ENCODE measurements around the gene ING4. TPM values are rescaled to one million over a fixed set of nuclear protein-coding genes. Genes with fewer than 3 reads are reported as not detected.
A peak's percentile ranks its signal among the peaks of the same experiment; 100 is the strongest.

ING4 gene
- total and polyA plus RNA-seq, 2 of the 13 experiments (the other 11 are each of a cell fraction or from before 2014, with no cell fraction given) = 14.4 to 32.4 TPM

GRCh38 chr12:6626654-6627283 lies 36.1 kb downstream of the ING4 start:
- WGBS (ENCODE audit: low lambda C conversion rate) = 35% methylated on average over 8 of the region's 8 CpGs
- TF ChIP-seq ZNF350 (CRISPR knock-in tag; IDR thresholded peaks at IDR 0.05; ENCODE audit: borderline replicate concordance, low read depth) (no peak), KLF12 (CRISPR knock-in tag; IDR thresholded peaks at IDR 0.05; ENCODE audit: borderline replicate concordance) (no peak), HNF4G (IDR thresholded peaks at IDR 0.05; ENCODE audit: borderline replicate concordance, low read depth, low read length) (0 out of 2 replicates have a peak, but pooled peaks have one; percentile 8), HNF4G (CRISPR knock-in tag; IDR thresholded peaks at IDR 0.05; ENCODE audit: borderline replicate concordance, low read depth) (no peak), NFATC3 (CRISPR knock-in tag; IDR thresholded peaks at IDR 0.05) (no peak), HOXA3 (CRISPR knock-in tag; IDR thresholded peaks at IDR 0.05) (peak; percentile 19; the same call in 1 of the 2 replicates), SP5 (CRISPR knock-in tag; IDR thresholded peaks at IDR 0.05; ENCODE audit: borderline replicate concordance, low read depth) (peak; percentile 72), ETV5 (CRISPR knock-in tag; IDR thresholded peaks at IDR 0.05; ENCODE audit: borderline replicate concordance) (peak; percentile 26; the same call in 1 of the 2 replicates)
- TF ChIP-seq, protein P1, sequence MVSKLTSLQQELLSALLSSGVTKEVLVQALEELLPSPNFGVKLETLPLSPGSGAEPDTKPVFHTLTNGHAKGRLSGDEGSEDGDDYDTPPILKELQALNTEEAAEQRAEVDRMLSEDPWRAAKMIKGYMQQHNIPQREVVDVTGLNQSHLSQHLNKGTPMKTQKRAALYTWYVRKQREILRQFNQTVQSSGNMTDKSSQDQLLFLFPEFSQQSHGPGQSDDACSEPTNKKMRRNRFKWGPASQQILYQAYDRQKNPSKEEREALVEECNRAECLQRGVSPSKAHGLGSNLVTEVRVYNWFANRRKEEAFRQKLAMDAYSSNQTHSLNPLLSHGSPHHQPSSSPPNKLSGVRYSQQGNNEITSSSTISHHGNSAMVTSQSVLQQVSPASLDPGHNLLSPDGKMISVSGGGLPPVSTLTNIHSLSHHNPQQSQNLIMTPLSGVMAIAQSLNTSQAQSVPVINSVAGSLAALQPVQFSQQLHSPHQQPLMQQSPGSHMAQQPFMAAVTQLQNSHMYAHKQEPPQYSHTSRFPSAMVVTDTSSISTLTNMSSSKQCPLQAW (CRISPR knock-in tag; IDR thresholded peaks at IDR 0.05) = no peak
- TF ChIP-seq, protein P2, sequence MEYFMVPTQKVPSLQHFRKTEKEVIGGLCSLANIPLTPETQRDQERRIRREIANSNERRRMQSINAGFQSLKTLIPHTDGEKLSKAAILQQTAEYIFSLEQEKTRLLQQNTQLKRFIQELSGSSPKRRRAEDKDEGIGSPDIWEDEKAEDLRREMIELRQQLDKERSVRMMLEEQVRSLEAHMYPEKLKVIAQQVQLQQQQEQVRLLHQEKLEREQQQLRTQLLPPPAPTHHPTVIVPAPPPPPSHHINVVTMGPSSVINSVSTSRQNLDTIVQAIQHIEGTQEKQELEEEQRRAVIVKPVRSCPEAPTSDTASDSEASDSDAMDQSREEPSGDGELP (IDR thresholded peaks at IDR 0.05; ENCODE audit: borderline replicate concordance, low read depth) = peak; percentile 94
- TF ChIP-seq, protein P3, sequence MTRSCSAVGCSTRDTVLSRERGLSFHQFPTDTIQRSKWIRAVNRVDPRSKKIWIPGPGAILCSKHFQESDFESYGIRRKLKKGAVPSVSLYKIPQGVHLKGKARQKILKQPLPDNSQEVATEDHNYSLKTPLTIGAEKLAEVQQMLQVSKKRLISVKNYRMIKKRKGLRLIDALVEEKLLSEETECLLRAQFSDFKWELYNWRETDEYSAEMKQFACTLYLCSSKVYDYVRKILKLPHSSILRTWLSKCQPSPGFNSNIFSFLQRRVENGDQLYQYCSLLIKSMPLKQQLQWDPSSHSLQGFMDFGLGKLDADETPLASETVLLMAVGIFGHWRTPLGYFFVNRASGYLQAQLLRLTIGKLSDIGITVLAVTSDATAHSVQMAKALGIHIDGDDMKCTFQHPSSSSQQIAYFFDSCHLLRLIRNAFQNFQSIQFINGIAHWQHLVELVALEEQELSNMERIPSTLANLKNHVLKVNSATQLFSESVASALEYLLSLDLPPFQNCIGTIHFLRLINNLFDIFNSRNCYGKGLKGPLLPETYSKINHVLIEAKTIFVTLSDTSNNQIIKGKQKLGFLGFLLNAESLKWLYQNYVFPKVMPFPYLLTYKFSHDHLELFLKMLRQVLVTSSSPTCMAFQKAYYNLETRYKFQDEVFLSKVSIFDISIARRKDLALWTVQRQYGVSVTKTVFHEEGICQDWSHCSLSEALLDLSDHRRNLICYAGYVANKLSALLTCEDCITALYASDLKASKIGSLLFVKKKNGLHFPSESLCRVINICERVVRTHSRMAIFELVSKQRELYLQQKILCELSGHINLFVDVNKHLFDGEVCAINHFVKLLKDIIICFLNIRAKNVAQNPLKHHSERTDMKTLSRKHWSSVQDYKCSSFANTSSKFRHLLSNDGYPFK (CRISPR knock-in tag; IDR thresholded peaks at IDR 0.05; ENCODE audit: borderline replicate concordance) = no peak
- TF ChIP-seq, protein P4, sequence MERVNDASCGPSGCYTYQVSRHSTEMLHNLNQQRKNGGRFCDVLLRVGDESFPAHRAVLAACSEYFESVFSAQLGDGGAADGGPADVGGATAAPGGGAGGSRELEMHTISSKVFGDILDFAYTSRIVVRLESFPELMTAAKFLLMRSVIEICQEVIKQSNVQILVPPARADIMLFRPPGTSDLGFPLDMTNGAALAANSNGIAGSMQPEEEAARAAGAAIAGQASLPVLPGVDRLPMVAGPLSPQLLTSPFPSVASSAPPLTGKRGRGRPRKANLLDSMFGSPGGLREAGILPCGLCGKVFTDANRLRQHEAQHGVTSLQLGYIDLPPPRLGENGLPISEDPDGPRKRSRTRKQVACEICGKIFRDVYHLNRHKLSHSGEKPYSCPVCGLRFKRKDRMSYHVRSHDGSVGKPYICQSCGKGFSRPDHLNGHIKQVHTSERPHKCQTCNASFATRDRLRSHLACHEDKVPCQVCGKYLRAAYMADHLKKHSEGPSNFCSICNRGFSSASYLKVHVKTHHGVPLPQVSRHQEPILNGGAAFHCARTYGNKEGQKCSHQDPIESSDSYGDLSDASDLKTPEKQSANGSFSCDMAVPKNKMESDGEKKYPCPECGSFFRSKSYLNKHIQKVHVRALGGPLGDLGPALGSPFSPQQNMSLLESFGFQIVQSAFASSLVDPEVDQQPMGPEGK (CRISPR knock-in tag; IDR thresholded peaks at IDR 0.05) = peak; percentile 93
- TF ChIP-seq, protein P5, sequence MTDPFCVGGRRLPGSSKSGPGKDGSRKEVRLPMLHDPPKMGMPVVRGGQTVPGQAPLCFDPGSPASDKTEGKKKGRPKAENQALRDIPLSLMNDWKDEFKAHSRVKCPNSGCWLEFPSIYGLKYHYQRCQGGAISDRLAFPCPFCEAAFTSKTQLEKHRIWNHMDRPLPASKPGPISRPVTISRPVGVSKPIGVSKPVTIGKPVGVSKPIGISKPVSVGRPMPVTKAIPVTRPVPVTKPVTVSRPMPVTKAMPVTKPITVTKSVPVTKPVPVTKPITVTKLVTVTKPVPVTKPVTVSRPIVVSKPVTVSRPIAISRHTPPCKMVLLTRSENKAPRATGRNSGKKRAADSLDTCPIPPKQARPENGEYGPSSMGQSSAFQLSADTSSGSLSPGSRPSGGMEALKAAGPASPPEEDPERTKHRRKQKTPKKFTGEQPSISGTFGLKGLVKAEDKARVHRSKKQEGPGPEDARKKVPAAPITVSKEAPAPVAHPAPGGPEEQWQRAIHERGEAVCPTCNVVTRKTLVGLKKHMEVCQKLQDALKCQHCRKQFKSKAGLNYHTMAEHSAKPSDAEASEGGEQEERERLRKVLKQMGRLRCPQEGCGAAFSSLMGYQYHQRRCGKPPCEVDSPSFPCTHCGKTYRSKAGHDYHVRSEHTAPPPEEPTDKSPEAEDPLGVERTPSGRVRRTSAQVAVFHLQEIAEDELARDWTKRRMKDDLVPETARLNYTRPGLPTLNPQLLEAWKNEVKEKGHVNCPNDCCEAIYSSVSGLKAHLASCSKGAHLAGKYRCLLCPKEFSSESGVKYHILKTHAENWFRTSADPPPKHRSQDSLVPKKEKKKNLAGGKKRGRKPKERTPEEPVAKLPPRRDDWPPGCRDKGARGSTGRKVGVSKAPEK (CRISPR knock-in tag; IDR thresholded peaks at IDR 0.05; ENCODE audit: borderline replicate concordance) = no peak

More at GRCh38 chr12:6626654-6627283, 36.1 kb downstream of the ING4 start:
- Histone ChIP-seq H3K9me3 (ENCODE audit: low read length) (no peaks in the 10 kb centered on the region), H3K4me2 (ENCODE audit: low read depth, low read length) (peak overlapping the region; percentile 47), H3K4me1 (ENCODE audit: insufficient read depth, low read length) (peaks cover 38% of the 10 kb centered on the region), H3K9ac (ENCODE audit: insufficient read depth, low read depth, low read length) (no peak overlapping the region), H3K36me3 (replicated peaks in 1 of 2; ENCODE audit: control insufficient read depth in 1 of 2, insufficient read depth in 2 of 2, low read length in 2 of 2) (no peaks in the 10 kb centered on the region), H2AFZ (ENCODE audit: low read length) (no peak overlapping the region), H3K27me3 (ENCODE audit: control insufficient read depth in 1 of 2, insufficient read depth in 2 of 2, low read length in 2 of 2) (no peaks in the 10 kb centered on the region), H3K4me3 (replicated peaks in 1 of 3; ENCODE audit: insufficient read depth in 1 of 3, low read depth in 2 of 3, low read length in 3 of 3) (no peak overlapping the region; a peak in 1 of 6 replicates), H3K79me2 (ENCODE audit: insufficient read depth, low read length) (no peaks in the 10 kb centered on the region), H4K20me1 (ENCODE audit: insufficient read depth, low read length) (no peaks in the 10 kb centered on the region), H3K27ac (ENCODE audit: extremely low read length, insufficient read depth, low read length) (no peak overlapping the region)
- ATAC-seq (peak; percentile 68), DNase-seq (ENCODE audit: low spot score) (no peak), FAIRE-seq (no peak)
- intact Hi-C loops (cut with micrococcal nuclease; ENCODE audit: unreplicated experiment) (no loop called here), in situ Hi-C loops (cut with HindIII; ENCODE audit: extremely low pct_ligation_motif_present, low pct_unique_long_range_greater_than_20kb) (no loop called here)
- ChIA-PET CTCF (ENCODE audit: low intra/inter-chr PET ratio, low total read pairs) (no interaction called here), POLR2A (no interaction called here)
- BruUV-seq (replicated peaks) = no TSS peak
